Thyroid gland (tissue), 4 donors: ENCODE measurements around the gene SCFD2.

ENCODE experiments used
- CTCF ChIP-seq, 6 experiments: fragments of 200-600 bp in 3 of 6; fragments of 450-650 bp in 3 of 6; sonication (generic) in 3 of 6; IDR thresholded peaks; one replicate each; pipeline ENCODE4 v1.5.1; 2016 to 2019; ENCODE audit warnings: antibody characterized with exemption in 6 of 6, mild to moderate bottlenecking in 2 of 6, inconsistent platforms in 1 of 6, moderate library complexity in 1 of 6
- POLR2A ChIP-seq, 2 donors: fragments of 450-650 bp; IDR thresholded peaks; one replicate each; pipeline ENCODE4 v1.6.1; 2017; ENCODE audit warnings: antibody characterized with exemption in 2 of 2, mild to moderate bottlenecking in 2 of 2, moderate library complexity in 1 of 2

GRCh38 chr4:52946855-52947254 lies 419.0 kb downstream of the SCFD2 start:
- TF ChIP-seq CTCF (IDR thresholded peaks at IDR 0.05) (no peak), POLR2A (IDR thresholded peaks at IDR 0.05) (no peak)
